Putamen (tissue), 1 donor: ENCODE measurements around the gene USP14.

Experiments used
- DNase-seq: peaks from one replicate; pipeline ENCODE4 v3.0.0-alpha.2; 2016; ENCODE audit warnings: low spot score

Gene USP14

DNA sequence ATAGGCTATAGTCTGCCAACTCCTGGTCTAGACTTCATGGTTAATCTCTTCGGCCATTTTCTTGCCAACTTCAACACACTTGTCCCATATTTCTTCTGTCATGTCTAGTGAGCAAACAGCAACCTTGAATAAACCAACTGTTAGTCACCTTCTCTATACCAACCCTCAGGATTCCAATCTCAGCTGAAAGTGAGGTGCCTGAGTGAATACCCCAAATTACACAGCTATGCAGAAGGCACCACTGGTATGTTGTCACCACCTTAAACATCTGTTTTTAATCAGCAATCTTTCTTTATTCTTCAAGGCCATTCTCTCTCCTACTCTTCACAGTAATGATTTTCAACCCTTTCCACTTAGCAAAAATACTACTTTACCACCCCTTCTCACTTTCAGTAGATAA, 70.2 kb downstream of the USP14 start:
- DNase-seq, result no peak

DNA sequence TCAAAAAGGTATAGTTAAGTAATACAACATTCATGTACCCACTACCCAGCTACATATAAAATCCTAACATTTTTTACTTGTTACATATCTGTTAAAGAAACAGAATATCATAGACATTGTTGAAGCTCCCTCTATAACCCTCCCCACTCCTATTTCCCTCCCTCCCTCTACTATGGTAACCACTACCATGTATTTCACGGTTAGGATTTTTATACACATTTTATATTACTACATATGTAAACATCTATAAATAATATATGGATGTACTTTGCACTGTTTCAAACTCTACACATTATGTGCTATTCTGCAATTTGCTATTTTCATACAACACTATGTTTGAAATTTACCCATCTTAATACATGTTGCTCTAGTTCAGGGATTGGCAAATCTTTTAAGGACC, 73.2 kb downstream of the USP14 start:
- DNase-seq, result no peak

DNA sequence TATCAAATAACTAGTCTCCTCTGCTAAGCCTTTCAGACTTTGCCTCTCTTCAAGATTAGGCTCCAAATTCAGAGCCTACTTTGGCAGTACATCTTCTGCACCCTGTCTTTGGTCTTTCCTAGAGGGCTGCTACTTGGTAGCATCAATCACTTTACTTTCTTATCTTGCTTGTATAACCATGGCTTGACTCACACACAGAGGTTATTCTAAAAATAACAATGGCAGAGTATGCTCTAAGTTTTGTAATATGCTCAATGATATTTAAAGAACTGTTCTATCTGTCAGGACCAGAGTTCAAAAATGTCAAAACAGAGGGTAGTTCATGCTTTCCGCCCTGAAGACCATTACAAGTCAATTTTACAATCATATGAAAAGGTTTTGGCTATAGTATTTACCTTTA, 81.8 kb downstream of the USP14 start:
- DNase-seq, result no peak

- DNase-seq, result no peak
These were observed 87.0 kb downstream of the USP14 start for GRCh38 chr18:245282-245847.

GRCh38 chr18:248053-248452, 89.7 kb downstream of the USP14 start:
- DNase-seq, result no peak

- no peak for DNase-seq
These were observed 92.3 kb downstream of the USP14 start for GRCh38 chr18:250685-251084.

DNA sequence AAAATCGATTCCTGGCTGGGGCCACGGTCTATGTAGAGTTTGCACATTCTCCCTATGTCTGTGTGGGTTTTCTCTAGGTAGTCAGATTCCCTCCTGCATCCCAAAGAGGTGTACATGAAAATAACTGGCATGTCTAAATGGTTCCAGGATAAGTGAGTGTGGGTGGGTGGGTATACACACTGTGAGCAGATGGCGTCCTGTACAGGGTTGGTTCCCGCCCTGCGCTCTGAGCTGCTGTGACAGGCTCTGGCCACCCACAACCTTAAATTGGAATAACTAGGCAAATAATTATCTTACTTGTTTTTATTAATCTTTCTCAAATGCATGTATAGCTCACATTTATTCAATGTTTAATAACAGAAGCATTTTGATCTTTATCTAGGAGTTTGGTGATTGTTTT, 93.2 kb downstream of the USP14 start:
- no peak for DNase-seq

GRCh38 chr18:253121-253520, 94.8 kb downstream of the USP14 start:
- no peak for DNase-seq

- no peak for DNase-seq
These were observed 96.8 kb downstream of the USP14 start for GRCh38 chr18:255171-255570.

GRCh38 chr18:260547-260946, 102.2 kb downstream of the USP14 start:
- no peak for DNase-seq

GRCh38 chr18:261398-262073, 103.2 kb downstream of the USP14 start:
- DNase-seq, result no peak
